Type B pancreatic cell (in vitro differentiated cells): ENCODE data around the gene FAM13A. TPM values are rescaled to one million over a fixed set of nuclear protein-coding genes. Genes with fewer than 3 reads are reported as not detected.
"Not testable (repeated sequence)": the region's sequence is repeated elsewhere in the genome, so short reads cannot be mapped to it uniquely, and the experiment has no call there.

ENCODE experiments used
- DNase-seq: peaks from one replicate; pipeline ENCODE4 v3.0.0; 2021; ENCODE audit warnings: mixed read lengths; ENCODE audit not compliant: unreplicated experiment; ENCODE audit errors: extremely low spot score
- H3K27ac Mint-ChIP-seq: 2 replicates; pipeline ENCODE4 v1.8.0; 2021; ENCODE audit warnings: mild to moderate bottlenecking, mixed read lengths
- H3K27me3 Mint-ChIP-seq: 2 replicates; pipeline ENCODE4 v1.8.0; 2021; ENCODE audit warnings: mixed read lengths
- H3K36me3 Mint-ChIP-seq: 2 replicates; pipeline ENCODE4 v1.8.0; 2021; ENCODE audit warnings: mixed read lengths
- H3K4me1 Mint-ChIP-seq: one replicate; pipeline ENCODE4 v1.8.0; 2021; ENCODE audit warnings: mixed read lengths; ENCODE audit not compliant: unreplicated experiment
- H3K4me3 Mint-ChIP-seq: 2 replicates; pipeline ENCODE4 v1.8.0; 2021; ENCODE audit warnings: mild to moderate bottlenecking, mixed read lengths
- H3K9me3 Mint-ChIP-seq: 2 replicates; pipeline ENCODE4 v1.8.0; 2021; ENCODE audit warnings: mixed read lengths
- total RNA-seq: library from RNA; stranded (reverse); gene quantifications from 2 replicates; pipeline ENCODE4 v1.2.1, GENCODE V29; 2021; ENCODE audit warnings: low replicate concordance
- TF ChIP-seq, protein P1 (sequence below): fragments of 200-600 bp; sonication (generic); conservative IDR thresholded peaks from 2 replicates; pipeline ENCODE4 v1.5.0; 2021; ENCODE audit warnings: antibody characterized with exemption, mild to moderate bottlenecking

FAM13A gene
- total RNA-seq, 1 donor from 2014 or later = 29.5 TPM

GRCh38 chr4:88927420-88927819 is 129.6 kb downstream of the FAM13A start:
- Mint-ChIP-seq H3K27ac (no peak overlapping the region), H3K4me3 (no peak overlapping the region)

DNA sequence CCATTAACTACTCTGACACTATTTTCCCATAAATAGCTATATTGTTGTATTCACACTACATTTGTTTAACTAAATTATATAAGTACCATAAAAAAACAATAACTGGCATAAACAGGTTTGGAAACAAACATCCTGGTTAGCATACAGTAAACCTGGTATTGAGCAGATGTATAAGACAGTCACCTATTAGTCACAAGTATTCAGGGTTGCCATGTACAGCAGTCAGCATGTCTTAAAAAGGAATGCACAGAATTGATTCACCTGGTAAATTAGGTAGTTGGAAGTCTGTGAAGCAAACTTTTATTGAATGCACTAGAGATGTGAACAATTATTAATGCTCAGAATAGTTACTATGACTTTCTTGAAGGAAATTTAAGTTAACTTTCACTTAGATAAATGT is 137.9 kb downstream of the FAM13A start:
- H3K27ac Mint-ChIP-seq = no peak overlapping the region
- TF ChIP-seq, protein P1, sequence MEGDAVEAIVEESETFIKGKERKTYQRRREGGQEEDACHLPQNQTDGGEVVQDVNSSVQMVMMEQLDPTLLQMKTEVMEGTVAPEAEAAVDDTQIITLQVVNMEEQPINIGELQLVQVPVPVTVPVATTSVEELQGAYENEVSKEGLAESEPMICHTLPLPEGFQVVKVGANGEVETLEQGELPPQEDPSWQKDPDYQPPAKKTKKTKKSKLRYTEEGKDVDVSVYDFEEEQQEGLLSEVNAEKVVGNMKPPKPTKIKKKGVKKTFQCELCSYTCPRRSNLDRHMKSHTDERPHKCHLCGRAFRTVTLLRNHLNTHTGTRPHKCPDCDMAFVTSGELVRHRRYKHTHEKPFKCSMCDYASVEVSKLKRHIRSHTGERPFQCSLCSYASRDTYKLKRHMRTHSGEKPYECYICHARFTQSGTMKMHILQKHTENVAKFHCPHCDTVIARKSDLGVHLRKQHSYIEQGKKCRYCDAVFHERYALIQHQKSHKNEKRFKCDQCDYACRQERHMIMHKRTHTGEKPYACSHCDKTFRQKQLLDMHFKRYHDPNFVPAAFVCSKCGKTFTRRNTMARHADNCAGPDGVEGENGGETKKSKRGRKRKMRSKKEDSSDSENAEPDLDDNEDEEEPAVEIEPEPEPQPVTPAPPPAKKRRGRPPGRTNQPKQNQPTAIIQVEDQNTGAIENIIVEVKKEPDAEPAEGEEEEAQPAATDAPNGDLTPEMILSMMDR = no peak
- H3K4me3 Mint-ChIP-seq = no peak overlapping the region

More at GRCh38 chr4:88927420-88927819, 129.6 kb downstream of the FAM13A start:
- peaks cover 3% of the 10 kb centered on the region for H3K36me3 Mint-ChIP-seq
- no peaks in the 10 kb centered on the region for H3K27me3 Mint-ChIP-seq
- TF ChIP-seq, protein P1 = no peak
- H3K9me3 Mint-ChIP-seq = no peaks in the 10 kb centered on the region
- H3K4me1 Mint-ChIP-seq = no peaks in the 10 kb centered on the region
- DNase-seq = no peak

GRCh38 chr4:88913181-88913580 is 143.8 kb downstream of the FAM13A start:
- H3K27me3 Mint-ChIP-seq = not testable (repeated sequence)

More for the DNA sequence above, 137.9 kb downstream of the FAM13A start:
- no peak for DNase-seq
- Mint-ChIP-seq H3K9me3 (no peaks in the 10 kb centered on the region), H3K36me3 (peaks cover 8% of the 10 kb centered on the region), H3K27me3 (no peaks in the 10 kb centered on the region), H3K4me1 (no peaks in the 10 kb centered on the region)

DNA sequence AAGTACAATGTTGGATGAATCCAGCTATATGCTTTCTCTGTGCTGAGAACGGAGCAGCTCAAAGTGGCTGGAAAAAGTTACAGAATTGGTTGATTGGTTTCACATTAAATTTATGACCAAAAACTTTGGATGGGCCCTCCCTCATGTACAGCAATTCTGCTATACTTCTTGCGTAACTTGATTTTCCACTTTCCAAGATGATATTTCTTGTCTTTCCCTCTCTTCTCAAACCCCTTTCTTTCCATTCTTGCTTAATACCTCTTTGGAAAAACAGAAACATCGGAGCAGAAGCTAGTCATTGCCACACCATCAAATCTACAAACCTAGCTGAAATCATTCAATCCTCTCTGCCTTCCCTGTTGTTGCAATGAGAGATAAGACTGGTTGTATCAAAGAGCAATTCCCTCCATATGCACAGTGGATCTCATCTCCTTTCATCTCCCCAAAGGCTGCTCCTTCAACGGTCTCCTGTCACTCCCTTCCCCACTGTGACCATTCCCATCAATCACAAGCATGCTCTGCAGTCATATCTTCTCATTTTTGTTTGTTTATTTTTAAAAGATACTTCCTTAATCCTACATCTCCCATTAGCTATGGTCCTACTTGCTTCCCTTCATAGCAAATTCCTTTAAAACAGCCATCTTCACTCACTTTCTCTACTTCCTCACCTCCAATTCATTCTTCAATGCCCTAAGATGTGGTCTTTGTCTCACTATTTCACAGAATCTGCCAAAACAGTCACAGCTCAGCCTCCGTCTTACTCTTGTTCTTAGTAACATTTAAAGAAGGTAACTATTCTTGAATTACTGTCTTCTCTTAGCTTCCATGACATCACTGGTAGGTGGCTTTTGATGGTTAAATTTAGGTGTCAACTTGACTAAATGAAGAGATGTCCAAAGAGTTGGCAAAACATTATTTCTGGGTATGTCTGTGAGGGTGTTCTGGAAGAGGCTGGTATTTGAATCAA is 145.5 kb downstream of the FAM13A start:
- Mint-ChIP-seq H3K27ac (no peak overlapping the region), H3K9me3 (no peaks in the 10 kb centered on the region), H3K4me3 (no peak overlapping the region), H3K36me3 (no peaks in the 10 kb centered on the region), H3K27me3 (no peaks in the 10 kb centered on the region), H3K4me1 (no peaks in the 10 kb centered on the region)
- TF ChIP-seq, protein P1 = no peak
- no peak for DNase-seq

More at GRCh38 chr4:88913181-88913580, 143.8 kb downstream of the FAM13A start:
- not testable (repeated sequence) for H3K4me3 Mint-ChIP-seq, H3K4me1 Mint-ChIP-seq, H3K36me3 Mint-ChIP-seq, H3K9me3 Mint-ChIP-seq, DNase-seq, H3K27ac Mint-ChIP-seq

DNA sequence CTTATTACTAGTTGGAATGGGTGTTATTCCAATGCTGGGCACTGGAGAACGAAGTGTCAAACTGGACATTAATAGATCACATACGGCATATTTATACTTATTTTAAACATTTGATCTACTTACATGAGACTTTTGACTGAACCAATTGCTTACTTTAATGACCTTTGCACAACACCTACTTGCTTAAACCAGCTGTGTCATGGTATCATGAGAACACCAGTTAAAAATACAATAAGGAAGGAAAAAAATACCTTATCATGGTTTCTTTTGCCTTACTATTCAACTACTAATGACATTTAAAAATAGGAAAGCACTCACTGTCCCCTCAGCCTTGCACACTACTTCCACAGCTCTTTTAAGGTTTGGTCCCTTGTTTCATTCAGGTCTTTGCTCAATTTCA is 146.9 kb downstream of the FAM13A start:
- no peak for DNase-seq
- Mint-ChIP-seq H3K9me3 (no peaks in the 10 kb centered on the region), H3K36me3 (peaks cover 7% of the 10 kb centered on the region), H3K27me3 (no peaks in the 10 kb centered on the region), H3K27ac (no peak overlapping the region), H3K4me3 (no peak overlapping the region), H3K4me1 (no peaks in the 10 kb centered on the region)
- TF ChIP-seq, protein P1 = no peak

- Mint-ChIP-seq H3K4me1 (no peaks in the 10 kb centered on the region), H3K36me3 (peaks cover 12% of the 10 kb centered on the region), H3K27ac (no peak overlapping the region), H3K9me3 (peaks cover 1% of the 10 kb centered on the region), H3K4me3 (no peak overlapping the region), H3K27me3 (no peaks in the 10 kb centered on the region)
- DNase-seq = no peak
- TF ChIP-seq, protein P1 = no peak
Measured at GRCh38 chr4:88908521-88908920, 148.5 kb downstream of the FAM13A start.
